GM18498 (cell line): ENCODE data around the gene POTEJ.
A peak's percentile ranks its signal among the peaks of the same experiment; 100 is the strongest.
"Not testable (repeated sequence)": the region's sequence is repeated elsewhere in the genome, so short reads cannot be mapped to it uniquely, and the experiment has no call there.

Source experiments
- ATAC-seq: cut with Tn5 transposase; IDR thresholded peaks from one replicate; pipeline ENCODE4 v1.9.1; 2021; ENCODE audit warnings: mild to moderate bottlenecking, moderate library complexity; ENCODE audit not compliant: unreplicated experiment

Gene POTEJ

GRCh38 chr2:130601648-130602302 lies 9.5 kb upstream of the POTEJ start:
- ATAC-seq: not testable (repeated sequence)

DNA sequence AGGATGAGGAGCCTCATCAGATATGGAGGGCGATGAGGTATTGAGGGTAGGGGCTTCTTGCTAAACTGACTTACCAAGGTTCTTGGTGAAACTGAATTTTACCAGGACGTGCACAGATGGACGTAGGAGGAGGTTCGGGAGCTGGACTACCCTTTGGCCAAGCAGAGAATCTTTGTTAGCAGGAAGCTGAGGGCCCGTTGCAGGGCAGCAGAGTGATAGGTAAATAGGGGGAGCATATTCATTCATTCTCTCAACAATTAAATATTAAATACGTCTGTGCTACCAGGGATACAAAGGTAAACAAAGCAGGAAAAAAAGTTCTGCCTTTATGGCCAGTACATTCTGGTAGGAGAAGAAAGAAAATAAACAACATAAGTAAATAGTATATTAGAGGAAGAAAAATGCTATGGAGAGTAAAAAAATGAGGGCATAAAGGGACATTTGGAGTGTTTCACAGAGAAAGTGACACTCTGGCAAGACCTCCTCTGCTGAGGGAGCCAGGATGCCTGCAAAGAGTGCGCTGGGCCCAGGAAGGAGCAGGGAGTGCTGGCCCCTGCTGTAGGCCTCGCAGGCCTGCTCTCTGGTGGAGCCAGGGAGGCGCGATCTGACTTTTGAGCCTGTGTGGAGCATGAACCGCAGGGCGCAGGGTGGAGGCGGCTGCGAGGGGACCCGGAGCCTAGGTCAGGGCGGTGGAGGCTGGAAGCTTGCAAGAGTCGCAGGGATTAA lies 2.8 kb upstream of the POTEJ start:
- not testable (repeated sequence) for ATAC-seq

- not testable (repeated sequence) for ATAC-seq
These were observed 2.0 kb upstream of the POTEJ start for GRCh38 chr2:130609002-130609920.

DNA sequence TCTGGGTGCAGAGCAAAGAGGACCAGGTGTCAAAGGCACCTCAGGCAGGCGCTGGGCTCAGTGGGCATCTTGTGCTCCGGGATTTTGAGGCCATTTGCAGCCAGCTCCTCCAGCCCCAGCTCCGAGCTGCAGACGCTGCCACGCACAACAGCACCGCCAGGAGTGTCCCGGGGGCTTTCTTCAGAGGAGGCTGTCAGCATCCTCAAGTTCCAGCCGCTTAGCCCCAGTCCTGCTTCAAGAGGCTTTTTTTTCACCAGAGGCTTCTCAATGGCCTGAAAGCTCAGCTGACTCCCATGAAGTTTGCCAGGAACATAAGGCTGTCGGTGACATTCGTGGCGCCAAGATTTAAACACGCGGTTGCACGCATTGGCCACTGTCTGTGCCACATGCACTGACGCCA lies 754 bp upstream of the POTEJ start:
- not testable (repeated sequence) for ATAC-seq

- ATAC-seq: not testable (repeated sequence)
These were observed 17.7 kb downstream of the POTEJ start for GRCh38 chr2:130628784-130629475.

DNA sequence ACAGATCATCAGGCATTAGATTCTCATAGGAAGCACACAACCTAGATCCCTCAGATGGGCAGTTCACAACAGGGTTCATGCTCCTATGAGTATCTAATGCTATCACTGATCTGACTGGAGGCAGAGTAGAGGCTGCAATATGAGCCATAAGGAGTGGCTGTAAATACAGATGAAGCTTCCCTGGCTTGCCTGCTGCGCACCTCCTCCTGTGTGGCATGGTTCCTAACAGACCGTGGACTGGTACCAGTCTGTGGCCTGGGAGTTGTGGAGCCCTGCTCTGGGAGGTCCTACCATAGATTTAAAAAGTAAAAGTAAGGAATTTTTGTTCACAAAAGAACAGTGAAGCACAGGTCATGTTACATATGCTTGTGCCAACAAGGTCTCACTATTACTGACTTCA lies 27.7 kb downstream of the POTEJ start:
- ATAC-seq: not testable (repeated sequence)

DNA sequence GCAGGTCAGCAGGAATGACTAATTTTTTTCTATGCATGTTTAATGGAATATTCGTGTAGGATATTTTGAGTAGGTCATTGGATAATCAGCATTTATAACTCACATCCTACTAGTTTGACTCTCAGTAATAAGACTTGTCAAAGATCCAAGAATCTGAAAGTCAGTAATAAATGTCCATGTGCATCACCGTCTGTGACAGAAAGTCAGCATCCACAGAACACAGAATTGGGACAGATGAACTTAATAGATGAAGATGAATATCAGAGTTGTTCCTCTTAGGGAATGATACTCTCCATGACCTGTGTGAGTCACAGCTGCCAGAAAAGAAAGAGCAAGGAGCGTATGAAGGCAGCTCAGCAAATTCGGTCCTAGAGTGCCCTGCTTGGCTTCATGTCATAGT lies 30.4 kb downstream of the POTEJ start:
- not testable (repeated sequence) for ATAC-seq

- not testable (repeated sequence) for ATAC-seq
These were observed 38.0 kb downstream of the POTEJ start for GRCh38 chr2:130649285-130649684.

DNA sequence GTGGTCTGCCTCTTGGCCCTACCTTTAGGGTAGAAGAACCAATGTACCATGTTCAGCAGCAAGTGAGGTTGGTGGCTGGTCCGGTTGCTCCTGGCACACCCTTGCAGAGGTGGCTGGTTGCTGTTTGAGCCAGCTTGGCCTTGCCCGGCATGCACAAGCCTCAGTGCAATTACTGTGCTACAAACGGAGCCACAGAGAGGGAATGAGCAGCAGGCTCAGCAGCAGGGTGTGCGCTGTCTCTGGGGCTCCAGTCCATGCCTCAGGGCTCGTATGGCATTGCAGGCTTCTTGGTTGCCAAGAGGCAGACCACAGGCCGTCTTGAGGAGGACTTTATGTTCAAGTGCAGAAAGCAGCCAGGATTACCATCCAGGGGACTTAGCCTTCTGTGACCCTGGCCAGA lies 53.3 kb downstream of the POTEJ start:
- not testable (repeated sequence) for ATAC-seq

DNA sequence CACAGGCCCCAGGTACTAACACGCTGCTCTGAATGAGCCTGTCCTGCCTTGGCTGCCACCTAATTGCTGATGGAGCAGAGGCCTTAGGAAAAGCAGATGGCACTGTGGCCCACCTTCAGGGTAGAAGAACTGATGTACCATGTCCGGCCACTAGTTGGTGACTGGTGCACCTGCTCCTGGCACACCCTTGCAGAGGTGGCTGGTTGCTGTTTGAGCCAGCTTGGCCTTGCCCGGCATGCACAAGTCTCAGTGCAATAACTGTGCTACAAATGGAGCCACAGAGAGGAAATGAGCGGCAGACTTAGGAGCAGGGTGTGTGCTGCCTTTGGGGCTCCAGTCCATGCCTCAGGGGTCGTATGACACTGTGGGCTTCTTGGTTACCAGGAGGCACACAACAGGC lies 54.4 kb downstream of the POTEJ start:
- not testable (repeated sequence) for ATAC-seq

DNA sequence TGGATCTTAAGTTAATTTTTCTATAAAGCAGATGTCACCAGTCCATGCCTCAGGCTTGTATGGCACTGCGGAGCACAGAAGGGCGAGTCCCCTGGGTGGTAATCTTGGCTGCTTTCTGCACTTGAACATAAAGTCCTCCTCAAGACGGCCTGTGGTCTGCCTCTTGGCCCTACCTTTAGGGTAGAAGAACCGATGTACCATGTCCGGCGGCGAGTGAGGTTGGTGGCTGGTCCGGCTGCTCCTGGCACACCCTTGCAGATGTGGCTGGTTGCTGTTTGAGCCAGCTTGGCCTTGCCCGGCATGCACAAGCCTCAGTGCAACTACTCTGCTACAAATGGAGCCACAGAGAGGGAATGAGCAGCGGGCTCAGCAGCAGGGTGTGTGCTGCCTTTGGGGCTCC lies 56.3 kb downstream of the POTEJ start:
- ATAC-seq: not testable (repeated sequence)

DNA sequence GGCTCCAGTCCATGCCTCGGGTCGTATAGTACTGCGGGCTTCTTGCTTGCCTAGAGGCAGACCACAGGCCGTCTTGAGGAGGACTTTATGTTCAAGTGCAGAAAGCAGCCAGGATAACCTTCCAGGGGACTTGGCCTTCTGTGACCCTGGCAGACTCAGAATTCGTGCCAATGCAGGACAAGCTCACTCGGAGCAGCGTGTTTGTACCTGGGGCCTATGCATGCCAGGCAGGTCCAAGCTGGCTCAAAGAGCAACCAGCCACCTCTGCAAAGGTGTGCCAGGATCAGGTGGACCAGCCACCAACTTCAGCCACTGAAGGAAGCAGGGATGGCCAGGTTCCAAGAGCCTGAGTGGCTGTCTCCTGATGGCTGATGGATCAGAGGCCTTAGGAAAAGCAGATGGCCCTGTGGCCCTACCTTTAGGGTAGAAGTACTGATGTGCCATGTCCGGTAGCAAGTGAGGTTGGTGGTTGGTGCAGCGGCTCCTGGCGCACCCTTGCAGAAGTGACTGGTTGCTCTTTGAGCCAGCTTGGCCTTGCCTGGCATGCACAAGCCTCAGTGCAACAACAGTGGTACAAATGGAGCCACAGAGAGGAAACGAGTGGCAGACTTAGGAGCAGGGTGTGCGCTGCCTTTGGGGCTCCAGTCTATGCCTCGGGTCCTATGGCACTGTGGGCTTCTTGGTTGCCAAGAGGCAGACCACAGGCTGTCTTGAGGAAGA lies 58.9 kb downstream of the POTEJ start:
- not testable (repeated sequence) for ATAC-seq

DNA sequence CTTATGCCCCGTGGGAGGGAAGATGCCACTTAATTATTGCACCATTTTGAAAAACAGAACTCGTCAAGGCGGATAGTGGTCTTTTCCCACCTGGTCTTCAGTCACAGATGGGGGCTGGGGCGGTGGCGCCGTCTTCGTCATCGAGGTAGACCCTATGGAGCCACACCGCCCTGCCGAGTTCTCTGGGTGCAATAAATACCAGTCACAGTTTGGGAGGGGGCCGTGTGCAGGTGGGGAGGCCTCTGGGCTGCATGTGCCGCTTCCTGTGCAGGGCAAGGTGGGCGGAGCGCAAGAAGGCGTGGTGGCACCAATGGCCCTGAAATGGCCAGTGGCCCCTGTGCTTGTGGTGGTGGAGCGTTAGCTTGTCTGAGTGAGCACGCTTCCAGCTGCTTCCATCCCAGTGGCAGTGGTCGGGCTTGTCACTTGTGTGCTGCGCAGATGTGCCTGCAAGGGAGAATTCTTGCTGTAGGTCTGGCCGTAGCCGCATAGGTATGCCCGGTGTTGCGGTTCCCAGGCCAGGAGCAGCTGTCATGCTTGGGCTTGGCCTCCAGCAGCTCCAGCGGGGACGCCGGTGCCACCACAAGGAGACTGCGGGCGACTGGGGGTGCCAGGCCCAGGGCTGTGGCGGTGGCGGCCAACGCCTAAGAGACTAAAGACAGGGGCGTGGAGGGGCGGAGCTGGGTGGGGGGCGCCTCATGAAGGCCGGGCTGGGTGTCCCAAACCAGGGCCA lies 81.0 kb downstream of the POTEJ start:
- ATAC-seq: peak; percentile 15

DNA sequence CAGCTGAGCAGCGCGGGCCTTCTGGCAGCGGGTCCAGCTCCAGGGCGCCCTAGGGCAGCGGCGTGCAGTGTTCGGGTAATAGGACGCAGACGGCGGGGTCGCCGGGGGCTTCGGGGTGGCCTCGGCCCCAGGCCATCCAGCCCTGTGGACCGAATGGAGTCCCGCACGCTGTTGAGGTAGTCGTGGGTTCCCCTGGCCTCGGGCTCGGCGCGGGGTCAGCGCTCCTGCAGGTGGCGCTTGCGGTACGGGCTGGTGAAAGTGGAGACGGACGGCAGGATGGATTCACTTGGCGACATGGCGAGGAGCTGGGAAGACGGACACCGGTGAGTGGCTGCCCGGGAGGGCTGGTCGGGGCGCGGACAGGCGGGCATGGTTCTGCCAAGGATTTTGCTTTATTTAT lies 82.2 kb downstream of the POTEJ start:
- ATAC-seq: not testable (repeated sequence)

GRCh38 chr2:130703250-130703649 lies 92.0 kb downstream of the POTEJ start:
- ATAC-seq: not testable (repeated sequence)
